HL-60 (cell line): Measurements from ENCODE around the gene ZNF549.

Source experiments
- DNase-seq, 2 experiments: peaks; one replicate each; pipeline ENCODE4 v3.0.0-alpha.2; 2010 to 2020; ENCODE audit warnings: low read depth in 1 of 2, low spot score in 1 of 2
- H3K27ac ChIP-seq: fragments of 250-450 bp; sonication (Bioruptor Pico); replicated peaks from 2 replicates; pipeline ENCODE4 v1.5.1; 2020; ENCODE audit warnings: mild to moderate bottlenecking, moderate library complexity
- H3K27me3 ChIP-seq: fragments of 250-450 bp; sonication (Bioruptor Pico); 2 replicates; pipeline ENCODE4 v1.5.1; 2021; ENCODE audit warnings: mild to moderate bottlenecking, moderate library complexity; ENCODE audit not compliant: insufficient read depth, poor library complexity, severe bottlenecking
- H3K4me3 ChIP-seq: replicated peaks from 2 replicates; pipeline ENCODE4 v1.5.1; 2011; ENCODE audit warnings: mild to moderate bottlenecking, control low read depth, low read length; ENCODE audit not compliant: insufficient read depth
- GABPA ChIP-seq: IDR thresholded peaks from 2 replicates; pipeline ENCODE4 v1.6.1; 2012; ENCODE audit warnings: low read depth
- POLR2AphosphoS5 ChIP-seq: IDR thresholded peaks from 2 replicates; pipeline ENCODE4 v1.6.1; 2012; ENCODE audit warnings: low read depth
- SPI1 ChIP-seq: IDR thresholded peaks from 2 replicates; pipeline ENCODE4 v1.6.1; 2012; ENCODE audit warnings: low read depth, mild to moderate bottlenecking, borderline replicate concordance
- TF ChIP-seq, protein P1 (sequence below): IDR thresholded peaks from one replicate; pipeline ENCODE4 v1.5.1; 2011; ENCODE audit warnings: low read length, control low read depth, inconsistent platforms; ENCODE audit not compliant: insufficient read depth
- TF ChIP-seq, protein P2 (sequence below): IDR thresholded peaks from 2 replicates; pipeline ENCODE4 v1.6.1; 2012; ENCODE audit warnings: low read depth; ENCODE audit not compliant: insufficient replicate concordance

ZNF549 gene

GRCh38 chr19:57599761-57600383 is 72.7 kb downstream of the ZNF549 start, which contains the start of gene ZNF530:
TSS of gene ZNF530 (plus strand) at chr19:57599885. CDS start at chr19:57604346, 4,461 bp downstream.
- Histone ChIP-seq H3K4me3 (peak within 1 kb of the TSS; percentile 99), H3K27me3 (no peaks in the 10 kb centered on the region), H3K27ac (peak within 1 kb of the TSS; percentile 78)
- TF ChIP-seq, protein P1, sequence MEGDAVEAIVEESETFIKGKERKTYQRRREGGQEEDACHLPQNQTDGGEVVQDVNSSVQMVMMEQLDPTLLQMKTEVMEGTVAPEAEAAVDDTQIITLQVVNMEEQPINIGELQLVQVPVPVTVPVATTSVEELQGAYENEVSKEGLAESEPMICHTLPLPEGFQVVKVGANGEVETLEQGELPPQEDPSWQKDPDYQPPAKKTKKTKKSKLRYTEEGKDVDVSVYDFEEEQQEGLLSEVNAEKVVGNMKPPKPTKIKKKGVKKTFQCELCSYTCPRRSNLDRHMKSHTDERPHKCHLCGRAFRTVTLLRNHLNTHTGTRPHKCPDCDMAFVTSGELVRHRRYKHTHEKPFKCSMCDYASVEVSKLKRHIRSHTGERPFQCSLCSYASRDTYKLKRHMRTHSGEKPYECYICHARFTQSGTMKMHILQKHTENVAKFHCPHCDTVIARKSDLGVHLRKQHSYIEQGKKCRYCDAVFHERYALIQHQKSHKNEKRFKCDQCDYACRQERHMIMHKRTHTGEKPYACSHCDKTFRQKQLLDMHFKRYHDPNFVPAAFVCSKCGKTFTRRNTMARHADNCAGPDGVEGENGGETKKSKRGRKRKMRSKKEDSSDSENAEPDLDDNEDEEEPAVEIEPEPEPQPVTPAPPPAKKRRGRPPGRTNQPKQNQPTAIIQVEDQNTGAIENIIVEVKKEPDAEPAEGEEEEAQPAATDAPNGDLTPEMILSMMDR: no peak
- peak; percentile 38; the same call in 1 of the 2 replicates for TF ChIP-seq SPI1
- TF ChIP-seq, protein P2, sequence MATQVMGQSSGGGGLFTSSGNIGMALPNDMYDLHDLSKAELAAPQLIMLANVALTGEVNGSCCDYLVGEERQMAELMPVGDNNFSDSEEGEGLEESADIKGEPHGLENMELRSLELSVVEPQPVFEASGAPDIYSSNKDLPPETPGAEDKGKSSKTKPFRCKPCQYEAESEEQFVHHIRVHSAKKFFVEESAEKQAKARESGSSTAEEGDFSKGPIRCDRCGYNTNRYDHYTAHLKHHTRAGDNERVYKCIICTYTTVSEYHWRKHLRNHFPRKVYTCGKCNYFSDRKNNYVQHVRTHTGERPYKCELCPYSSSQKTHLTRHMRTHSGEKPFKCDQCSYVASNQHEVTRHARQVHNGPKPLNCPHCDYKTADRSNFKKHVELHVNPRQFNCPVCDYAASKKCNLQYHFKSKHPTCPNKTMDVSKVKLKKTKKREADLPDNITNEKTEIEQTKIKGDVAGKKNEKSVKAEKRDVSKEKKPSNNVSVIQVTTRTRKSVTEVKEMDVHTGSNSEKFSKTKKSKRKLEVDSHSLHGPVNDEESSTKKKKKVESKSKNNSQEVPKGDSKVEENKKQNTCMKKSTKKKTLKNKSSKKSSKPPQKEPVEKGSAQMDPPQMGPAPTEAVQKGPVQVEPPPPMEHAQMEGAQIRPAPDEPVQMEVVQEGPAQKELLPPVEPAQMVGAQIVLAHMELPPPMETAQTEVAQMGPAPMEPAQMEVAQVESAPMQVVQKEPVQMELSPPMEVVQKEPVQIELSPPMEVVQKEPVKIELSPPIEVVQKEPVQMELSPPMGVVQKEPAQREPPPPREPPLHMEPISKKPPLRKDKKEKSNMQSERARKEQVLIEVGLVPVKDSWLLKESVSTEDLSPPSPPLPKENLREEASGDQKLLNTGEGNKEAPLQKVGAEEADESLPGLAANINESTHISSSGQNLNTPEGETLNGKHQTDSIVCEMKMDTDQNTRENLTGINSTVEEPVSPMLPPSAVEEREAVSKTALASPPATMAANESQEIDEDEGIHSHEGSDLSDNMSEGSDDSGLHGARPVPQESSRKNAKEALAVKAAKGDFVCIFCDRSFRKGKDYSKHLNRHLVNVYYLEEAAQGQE: no peak
- peak; percentile 86 for TF ChIP-seq POLR2AphosphoS5
- TF ChIP-seq GABPA: peak; percentile 95
- DNase-seq: peak; percentile 90 to 96

DNA sequence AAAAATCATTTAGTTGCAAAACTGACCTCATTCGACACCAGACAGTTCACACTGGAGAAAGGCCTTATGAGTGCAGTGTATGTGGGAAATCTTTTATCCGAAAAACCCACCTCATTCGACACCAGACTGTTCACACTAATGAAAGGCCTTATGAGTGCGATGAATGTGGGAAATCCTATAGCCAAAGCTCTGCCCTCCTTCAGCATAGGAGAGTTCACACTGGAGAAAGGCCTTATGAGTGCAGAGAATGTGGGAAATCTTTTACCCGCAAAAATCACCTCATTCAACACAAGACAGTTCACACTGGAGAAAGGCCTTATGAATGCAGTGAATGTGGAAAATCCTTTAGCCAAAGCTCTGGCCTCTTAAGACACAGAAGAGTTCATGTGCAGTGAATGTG is 79.8 kb downstream of the ZNF549 start:
- TF ChIP-seq, protein P1: no peak
- TF ChIP-seq POLR2AphosphoS5 (no peak), GABPA (no peak), SPI1 (no peak)
- TF ChIP-seq, protein P2: no peak
- no peak overlapping the region for H3K4me3 ChIP-seq
- no peaks in the 10 kb centered on the region for H3K27me3 ChIP-seq
- no peak for DNase-seq
- H3K27ac ChIP-seq: no peak overlapping the region
